NCI-H345 treated with DMSO at 0.1 percent for 48 hours (cell line): ENCODE data around the gene TM4SF5.
"Not testable (repeated sequence)": the region's sequence is repeated elsewhere in the genome, so short reads cannot be mapped to it uniquely, and the experiment has no call there.

Experiments
- DNase-seq: peaks from one replicate; lab custom pipeline; 2025; ENCODE audit not compliant: unreplicated experiment; lab: John Stamatoyannopoulos, UW

The TM4SF5 gene

DNA sequence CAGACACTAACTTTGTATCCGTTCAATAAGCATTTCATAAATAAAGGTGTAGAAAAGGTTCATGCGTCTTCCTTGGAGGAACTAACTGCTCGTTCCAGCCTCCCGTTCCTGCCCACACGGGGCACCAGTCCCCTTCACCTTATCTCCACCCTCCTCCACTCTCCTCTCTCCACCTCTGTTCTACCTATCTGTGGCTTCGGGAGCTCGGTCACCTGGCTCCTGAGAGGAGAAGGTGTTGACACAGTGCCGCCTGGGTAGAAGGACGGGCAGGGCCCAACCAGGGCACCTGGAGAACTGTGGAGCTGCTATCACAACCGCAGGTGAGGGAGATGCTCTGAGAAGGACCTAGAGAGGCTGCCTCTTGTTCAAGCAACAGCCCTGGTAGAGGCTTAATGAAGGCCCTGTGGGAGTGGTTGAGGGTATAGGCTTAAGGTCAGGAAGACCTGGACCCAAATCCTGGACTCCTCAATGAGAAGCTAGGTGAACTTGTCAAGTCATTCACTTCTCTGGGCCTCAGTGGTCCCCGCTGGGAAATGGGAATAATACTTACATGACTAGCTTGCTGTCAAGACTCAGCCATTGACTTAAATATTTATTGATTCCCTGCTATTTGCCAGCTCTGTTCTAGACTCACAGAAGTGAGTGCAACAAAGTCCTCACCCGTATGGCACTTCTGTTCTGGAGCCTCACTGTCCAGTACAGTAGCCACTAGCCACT is 51.8 kb downstream of the TM4SF5 start:
- DNase-seq: no peak

DNA sequence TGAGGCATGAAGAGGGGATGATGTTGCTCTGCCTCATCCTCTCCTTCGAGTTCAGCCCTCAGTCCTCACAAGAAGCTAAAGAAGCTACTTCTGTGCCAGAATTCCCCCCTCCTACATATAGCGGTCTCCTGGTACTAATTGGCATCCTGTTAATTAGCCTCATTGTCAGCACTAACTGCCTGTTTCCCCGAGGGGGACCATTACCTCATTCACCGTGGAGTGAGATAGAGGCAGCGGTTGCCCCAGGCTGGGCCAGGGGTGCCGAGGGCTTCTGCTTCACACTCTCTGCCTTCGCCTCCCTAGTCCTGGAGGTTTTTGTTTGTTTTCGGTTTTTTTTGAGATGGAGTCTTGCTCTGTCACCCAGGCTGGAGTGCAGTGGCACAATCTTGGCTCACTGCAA is 55.7 kb downstream of the TM4SF5 start:
- no peak for DNase-seq

DNA sequence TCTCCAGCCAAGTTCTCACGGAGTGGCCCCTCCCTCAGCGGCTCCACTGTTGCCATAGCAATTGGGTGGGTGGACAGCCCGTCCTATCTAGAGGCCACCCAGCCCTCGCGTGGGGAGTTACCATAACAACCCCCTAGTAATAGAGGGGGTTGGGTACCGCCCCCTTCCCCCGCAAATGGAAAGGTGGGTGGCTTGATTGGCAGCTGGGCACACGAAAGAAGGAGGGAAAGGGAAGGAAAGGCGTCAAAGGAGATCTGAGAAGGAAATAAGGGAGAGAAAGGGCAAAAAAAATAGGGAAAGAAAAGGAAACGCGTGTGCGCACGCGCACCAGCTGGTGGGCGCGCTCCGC is 61.1 kb downstream of the TM4SF5 start:
- DNase-seq: not testable (repeated sequence)
